ENCODE data around the gene YRDC. TPM values are rescaled to one million over a fixed set of nuclear protein-coding genes. Genes with fewer than 3 reads are reported as not detected.

YRDC gene
- total RNA-seq, 1 donor from 2014 or later, result 14.3 TPM

DNA sequence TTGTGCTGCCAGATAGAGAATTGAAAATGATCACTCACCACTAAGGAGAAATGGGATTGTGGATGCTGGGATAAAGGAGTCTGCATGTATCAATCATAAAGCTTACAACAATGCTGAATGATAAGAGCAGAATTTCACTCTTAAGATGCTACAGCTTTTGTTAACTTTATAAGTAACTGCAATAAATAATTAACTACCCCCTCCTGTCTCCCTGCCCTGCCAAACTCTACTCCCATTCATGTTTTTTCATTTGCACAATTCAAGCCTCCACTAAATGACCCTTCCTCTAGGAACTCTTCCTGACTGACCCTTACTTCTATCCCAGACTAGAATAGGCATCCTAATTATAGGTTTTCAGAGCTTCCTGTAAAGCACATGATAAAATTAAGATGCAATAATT is 36.5 kb upstream of the YRDC start:
- Mint-ChIP-seq H3K27ac (ENCODE audit: unreplicated experiment) (no peak overlapping the region), H3K27me3 (ENCODE audit: unreplicated experiment) (no peaks in the 10 kb centered on the region), H3K4me1 (ENCODE audit: unreplicated experiment) (peaks cover 6% of the 10 kb centered on the region), H3K36me3 (ENCODE audit: unreplicated experiment) (peaks cover 14% of the 10 kb centered on the region), H3K9me3 (ENCODE audit: unreplicated experiment) (no peaks in the 10 kb centered on the region), H3K4me3 (ENCODE audit: unreplicated experiment) (no peak overlapping the region)
- DNase-seq (ENCODE audit: extremely low spot score, unreplicated experiment), result no peak
- TF ChIP-seq CTCF (IDR thresholded peaks at IDR 0.05), result no peak

GRCh38 chr1:37841652-37842051 is 33.6 kb upstream of the YRDC start:
- Mint-ChIP-seq H3K4me1 (ENCODE audit: unreplicated experiment) (peaks cover 3% of the 10 kb centered on the region), H3K27me3 (ENCODE audit: unreplicated experiment) (no peaks in the 10 kb centered on the region), H3K36me3 (ENCODE audit: unreplicated experiment) (peaks cover 25% of the 10 kb centered on the region), H3K4me3 (ENCODE audit: unreplicated experiment) (no peak overlapping the region), H3K9me3 (ENCODE audit: unreplicated experiment) (no peaks in the 10 kb centered on the region), H3K27ac (ENCODE audit: unreplicated experiment) (no peak overlapping the region)
- no peak for TF ChIP-seq CTCF (IDR thresholded peaks at IDR 0.05)
- no peak for DNase-seq (ENCODE audit: extremely low spot score, unreplicated experiment)

GRCh38 chr1:37840711-37841110 is 32.7 kb upstream of the YRDC start:
- no peaks in the 10 kb centered on the region for H3K9me3 Mint-ChIP-seq (ENCODE audit: unreplicated experiment)
- no peak for DNase-seq (ENCODE audit: extremely low spot score, unreplicated experiment)

GRCh38 chr1:37839676-37840075 is 31.7 kb upstream of the YRDC start:
- DNase-seq (ENCODE audit: extremely low spot score, unreplicated experiment), result no peak
- TF ChIP-seq CTCF (IDR thresholded peaks at IDR 0.05), result no peak

More at GRCh38 chr1:37840711-37841110, 32.7 kb upstream of the YRDC start:
- Mint-ChIP-seq H3K36me3 (ENCODE audit: unreplicated experiment) (peaks cover 33% of the 10 kb centered on the region), H3K4me1 (ENCODE audit: unreplicated experiment) (no peaks in the 10 kb centered on the region), H3K27me3 (ENCODE audit: unreplicated experiment) (no peaks in the 10 kb centered on the region), H3K4me3 (ENCODE audit: unreplicated experiment) (no peak overlapping the region), H3K27ac (ENCODE audit: unreplicated experiment) (no peak overlapping the region)
- TF ChIP-seq CTCF (IDR thresholded peaks at IDR 0.05), result no peak

DNA sequence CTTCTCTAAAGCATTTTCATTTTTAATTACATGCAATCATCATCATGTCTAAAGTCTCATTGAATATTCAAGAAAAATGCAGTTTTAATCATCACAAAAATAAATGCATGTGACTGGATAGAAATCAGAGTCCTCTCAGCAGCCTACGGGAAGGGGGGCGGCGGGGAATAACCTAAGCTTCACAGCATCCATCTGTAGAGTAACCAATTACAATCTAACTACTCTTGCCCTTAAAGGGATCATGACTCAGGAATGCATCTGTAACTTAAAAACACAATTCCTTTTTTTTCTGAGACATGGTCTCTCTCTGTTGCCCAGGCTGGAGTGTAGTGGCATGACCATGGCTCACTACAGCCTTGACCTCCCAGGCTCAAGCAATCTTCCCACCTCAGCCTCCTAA is 28.8 kb upstream of the YRDC start:
- Mint-ChIP-seq H3K4me3 (ENCODE audit: unreplicated experiment) (no peak overlapping the region), H3K4me1 (ENCODE audit: unreplicated experiment) (no peaks in the 10 kb centered on the region), H3K36me3 (ENCODE audit: unreplicated experiment) (peaks cover 54% of the 10 kb centered on the region), H3K9me3 (ENCODE audit: unreplicated experiment) (no peaks in the 10 kb centered on the region), H3K27me3 (ENCODE audit: unreplicated experiment) (no peaks in the 10 kb centered on the region), H3K27ac (ENCODE audit: unreplicated experiment) (no peak overlapping the region)
- no peak for TF ChIP-seq CTCF (IDR thresholded peaks at IDR 0.05)
- no peak for DNase-seq (ENCODE audit: extremely low spot score, unreplicated experiment)

More at GRCh38 chr1:37839676-37840075, 31.7 kb upstream of the YRDC start:
- H3K27ac Mint-ChIP-seq (ENCODE audit: unreplicated experiment), result no peak overlapping the region
- peaks cover 36% of the 10 kb centered on the region for H3K36me3 Mint-ChIP-seq (ENCODE audit: unreplicated experiment)
- H3K4me1 Mint-ChIP-seq (ENCODE audit: unreplicated experiment), result no peaks in the 10 kb centered on the region
- no peaks in the 10 kb centered on the region for H3K9me3 Mint-ChIP-seq (ENCODE audit: unreplicated experiment)
- no peaks in the 10 kb centered on the region for H3K27me3 Mint-ChIP-seq (ENCODE audit: unreplicated experiment)
- H3K4me3 Mint-ChIP-seq (ENCODE audit: unreplicated experiment), result no peak overlapping the region
